GM23338 (cell line): ENCODE data around the gene C1R. TPM values are rescaled to one million over a fixed set of nuclear protein-coding genes. Genes with fewer than 3 reads are reported as not detected.

Experiments used
- ATAC-seq: fragments of 200-7000 bp; cut with Tn5 transposase; 3 replicates; pipeline ENCODE4 v1.9.1; 2020
- DNase-seq: peaks from one replicate; pipeline ENCODE4 v3.0.0-alpha.2; 2015; ENCODE audit warnings: low spot score
- H2AFZ ChIP-seq: fragments of 200-600 bp; sonication (generic); 2 replicates; pipeline ENCODE4 v1.8.0; 2016; ENCODE audit warnings: antibody characterized with exemption, mild to moderate bottlenecking, moderate library complexity
- H3F3A ChIP-seq: fragments of 200-600 bp; sonication (generic); replicated peaks from 2 replicates; pipeline ENCODE4 v1.8.0; 2017; ENCODE audit warnings: antibody characterized with exemption, mixed run types, low read depth
- H3K27ac ChIP-seq: fragments of 200-600 bp; sonication (generic); 2 replicates; pipeline ENCODE4 v1.6.1; 2016; ENCODE audit warnings: low read depth
- H3K27me3 ChIP-seq: fragments of 200-600 bp; sonication (generic); 2 replicates; pipeline ENCODE4 v1.8.0; 2016; ENCODE audit warnings: mild to moderate bottlenecking, mixed run types, moderate library complexity; ENCODE audit not compliant: insufficient read depth
- H3K36me3 ChIP-seq: fragments of 200-600 bp; sonication (generic); 2 replicates; pipeline ENCODE4 v1.8.0; 2016; ENCODE audit warnings: mild to moderate bottlenecking; ENCODE audit not compliant: insufficient read depth
- H3K4me1 ChIP-seq: fragments of 200-600 bp; sonication (generic); 2 replicates; pipeline ENCODE4 v1.8.0; 2016; ENCODE audit warnings: mild to moderate bottlenecking, moderate library complexity; ENCODE audit not compliant: insufficient read depth
- H3K4me2 ChIP-seq: fragments of 200-600 bp; sonication (generic); 2 replicates; pipeline ENCODE4 v1.7.1; 2017; ENCODE audit warnings: mixed run types
- H3K4me3 ChIP-seq: fragments of 200-600 bp; sonication (generic); 2 replicates; pipeline ENCODE4 v1.6.1; 2016; ENCODE audit warnings: mixed run types
- H3K79me2 ChIP-seq: fragments of 200-600 bp; sonication (generic); replicated peaks from 2 replicates; pipeline ENCODE4 v1.8.0; 2017; ENCODE audit warnings: mild to moderate bottlenecking; ENCODE audit not compliant: insufficient read depth
- H3K9me2 ChIP-seq: fragments of 200-600 bp; sonication (generic); 2 replicates; pipeline ENCODE4 v1.8.0; 2017; ENCODE audit not compliant: insufficient read depth
- H4K20me1 ChIP-seq: fragments of 200-600 bp; sonication (generic); replicated peaks from 2 replicates; pipeline ENCODE4 v1.8.0; 2017; ENCODE audit warnings: mild to moderate bottlenecking; ENCODE audit not compliant: insufficient read depth
- H3K27ac Mint-ChIP-seq: 2 replicates; pipeline ENCODE4 v1.8.0; 2020; ENCODE audit warnings: inconsistent platforms, mild to moderate bottlenecking, moderate library complexity, mixed read lengths
- H3K27me3 Mint-ChIP-seq: 3 replicates; pipeline ENCODE4 v1.8.0; 2022; ENCODE audit warnings: low read depth, mild to moderate bottlenecking, moderate library complexity, mixed read lengths, inconsistent platforms; ENCODE audit not compliant: insufficient read depth, poor library complexity
- H3K36me3 Mint-ChIP-seq: 3 replicates; pipeline ENCODE4 v1.8.0; 2021; ENCODE audit warnings: low read depth, mild to moderate bottlenecking, inconsistent platforms, moderate library complexity, mixed read lengths
- H3K4me1 Mint-ChIP-seq: 3 replicates; pipeline ENCODE4 v1.8.0; 2020; ENCODE audit warnings: mild to moderate bottlenecking, inconsistent platforms, mixed read lengths
- H3K4me3 Mint-ChIP-seq: 3 replicates; pipeline ENCODE4 v1.8.0; 2021; ENCODE audit warnings: moderate library complexity, mild to moderate bottlenecking, inconsistent platforms, mixed read lengths
- H3K9me3 Mint-ChIP-seq: 3 replicates; pipeline ENCODE4 v1.8.0; 2020; ENCODE audit warnings: moderate library complexity, mild to moderate bottlenecking, inconsistent platforms, mixed read lengths
- CREB1 ChIP-seq: fragments of 250-450 bp; sonication (Bioruptor Pico); IDR thresholded peaks from 2 replicates; pipeline ENCODE4 v1.5.0; 2020; ENCODE audit warnings: low read depth, mild to moderate bottlenecking, moderate library complexity
- CTCF ChIP-seq, 2 experiments: fragments of 200-600 bp in 1 of 2; sonication (generic) in 1 of 2; conservative IDR thresholded peaks; 2 replicates each; pipeline versions ENCODE4 v1.5.1 to v1.6.1; 2016 to 2017; ENCODE audit warnings: antibody characterized with exemption in 2 of 2, low read depth in 2 of 2, mild to moderate bottlenecking in 2 of 2, moderate library complexity in 1 of 2
- ETS1 ChIP-seq: IDR thresholded peaks from 2 replicates; pipeline ENCODE4 v1.6.1; 2016; ENCODE audit warnings: antibody characterized with exemption
- EZH2 ChIP-seq: fragments of 200-600 bp; sonication (generic); IDR thresholded peaks from one replicate; pipeline ENCODE4 v1.8.0; 2017; ENCODE audit warnings: antibody characterized with exemption, mild to moderate bottlenecking, low read depth; ENCODE audit not compliant: unreplicated experiment
- EZH2phosphoT487 ChIP-seq: fragments of 200-600 bp; sonication (generic); IDR thresholded peaks from one replicate; pipeline ENCODE4 v1.8.1; 2018; ENCODE audit warnings: antibody characterized with exemption; ENCODE audit not compliant: unreplicated experiment
- JUNB ChIP-seq: IDR thresholded peaks from one replicate; pipeline ENCODE4 v1.6.1; 2016; ENCODE audit warnings: antibody characterized with exemption; ENCODE audit not compliant: unreplicated experiment
- NANOG ChIP-seq: IDR thresholded peaks from 2 replicates; pipeline ENCODE4 v1.6.1; 2016; ENCODE audit warnings: antibody characterized with exemption, borderline replicate concordance
- POLR2AphosphoS5 ChIP-seq: IDR thresholded peaks from 2 replicates; pipeline ENCODE4 v1.6.1; 2016; ENCODE audit warnings: antibody characterized with exemption, low read depth
- STAT1 ChIP-seq: IDR thresholded peaks from one replicate; pipeline ENCODE4 v1.6.1; 2016; ENCODE audit warnings: antibody characterized with exemption; ENCODE audit not compliant: unreplicated experiment
- ZNF114 ChIP-seq: fragments of 250-450 bp; sonication (Bioruptor Pico); IDR thresholded peaks from 2 replicates; pipeline ENCODE4 v1.5.0; 2020; ENCODE audit warnings: mild to moderate bottlenecking, moderate library complexity
- ZNF331 ChIP-seq: fragments of 250-450 bp; sonication (Bioruptor Pico); IDR thresholded peaks from 2 replicates; pipeline ENCODE4 v1.5.0; 2020; ENCODE audit warnings: low read depth, mild to moderate bottlenecking, moderate library complexity
- ZNF462 ChIP-seq: fragments of 250-450 bp; sonication (Bioruptor Pico); IDR thresholded peaks from 2 replicates; pipeline ENCODE4 v1.5.0; 2020; ENCODE audit warnings: mild to moderate bottlenecking, moderate library complexity
- polyA plus RNA-seq: library from polyadenylated mRNA; unstranded; fragments of >200 nt; fragmentation: Nextera tagmentation; extraction: Ambion mirVana; gene quantifications from 2 replicates; pipeline ENCODE4 v1.2.1, GENCODE V29; 2016
- total RNA-seq: library from RNA; depleted of rRNA; stranded (reverse); fragments of >200 nt; shearing (Covaris generic); gene quantifications from 2 replicates; pipeline ENCODE4 v1.2.3, GENCODE V29; 2014
- TF ChIP-seq, protein P1 (sequence below): IDR thresholded peaks from one replicate; pipeline ENCODE4 v1.6.1; 2018; ENCODE audit warnings: antibody characterized with exemption; ENCODE audit not compliant: unreplicated experiment

The C1R gene
- total and polyA plus RNA-seq, 2 experiments from 2014 or later: 6.4 to 8.8 TPM

- Histone ChIP-seq H3K36me3 (no peaks in the 10 kb centered on the region), H3K27me3 (no peaks in the 10 kb centered on the region), H3K4me2 (no peak overlapping the region), H3K79me2 (no peaks in the 10 kb centered on the region), H2AFZ (no peak overlapping the region), H3K4me3 (no peak overlapping the region), H3K9me2 (no peaks in the 10 kb centered on the region), H3K27ac (no peak overlapping the region), H4K20me1 (no peaks in the 10 kb centered on the region), H3F3A (no peaks in the 10 kb centered on the region), H3K4me1 (no peaks in the 10 kb centered on the region)
- Mint-ChIP-seq H3K4me1 (peaks cover 4% of the 10 kb centered on the region; the same call in 1 of the 3 replicates), H3K4me3 (no peak overlapping the region), H3K36me3 (no peaks in the 10 kb centered on the region), H3K9me3 (no peaks in the 10 kb centered on the region), H3K27me3 (peaks cover 5% of the 10 kb centered on the region), H3K27ac (no peak overlapping the region)
- ATAC-seq (no peak), DNase-seq (no peak)
- TF ChIP-seq EZH2phosphoT487 (no peak), STAT1 (no peak), ZNF331 (CRISPR knock-in tag) (no peak), ETS1 (no peak), EZH2 (no peak), CTCF (conservative IDR thresholded peaks at IDR 0.05; ENCODE audit: low read depth in 2 of 2) (no peak), CREB1 (CRISPR knock-in tag) (no peak), POLR2AphosphoS5 (no peak), ZNF114 (CRISPR knock-in tag) (no peak), NANOG (no peak), ZNF462 (CRISPR knock-in tag) (no peak), JUNB (no peak)
- TF ChIP-seq, protein P1, sequence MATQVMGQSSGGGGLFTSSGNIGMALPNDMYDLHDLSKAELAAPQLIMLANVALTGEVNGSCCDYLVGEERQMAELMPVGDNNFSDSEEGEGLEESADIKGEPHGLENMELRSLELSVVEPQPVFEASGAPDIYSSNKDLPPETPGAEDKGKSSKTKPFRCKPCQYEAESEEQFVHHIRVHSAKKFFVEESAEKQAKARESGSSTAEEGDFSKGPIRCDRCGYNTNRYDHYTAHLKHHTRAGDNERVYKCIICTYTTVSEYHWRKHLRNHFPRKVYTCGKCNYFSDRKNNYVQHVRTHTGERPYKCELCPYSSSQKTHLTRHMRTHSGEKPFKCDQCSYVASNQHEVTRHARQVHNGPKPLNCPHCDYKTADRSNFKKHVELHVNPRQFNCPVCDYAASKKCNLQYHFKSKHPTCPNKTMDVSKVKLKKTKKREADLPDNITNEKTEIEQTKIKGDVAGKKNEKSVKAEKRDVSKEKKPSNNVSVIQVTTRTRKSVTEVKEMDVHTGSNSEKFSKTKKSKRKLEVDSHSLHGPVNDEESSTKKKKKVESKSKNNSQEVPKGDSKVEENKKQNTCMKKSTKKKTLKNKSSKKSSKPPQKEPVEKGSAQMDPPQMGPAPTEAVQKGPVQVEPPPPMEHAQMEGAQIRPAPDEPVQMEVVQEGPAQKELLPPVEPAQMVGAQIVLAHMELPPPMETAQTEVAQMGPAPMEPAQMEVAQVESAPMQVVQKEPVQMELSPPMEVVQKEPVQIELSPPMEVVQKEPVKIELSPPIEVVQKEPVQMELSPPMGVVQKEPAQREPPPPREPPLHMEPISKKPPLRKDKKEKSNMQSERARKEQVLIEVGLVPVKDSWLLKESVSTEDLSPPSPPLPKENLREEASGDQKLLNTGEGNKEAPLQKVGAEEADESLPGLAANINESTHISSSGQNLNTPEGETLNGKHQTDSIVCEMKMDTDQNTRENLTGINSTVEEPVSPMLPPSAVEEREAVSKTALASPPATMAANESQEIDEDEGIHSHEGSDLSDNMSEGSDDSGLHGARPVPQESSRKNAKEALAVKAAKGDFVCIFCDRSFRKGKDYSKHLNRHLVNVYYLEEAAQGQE: no peak
These were observed 24.0 kb upstream of the C1R start for GRCh38 chr12:7116196-7116595.
